HepG2 (cell line): ENCODE measurements around the gene EIF4E. TPM values are rescaled to one million over a fixed set of nuclear protein-coding genes. Genes with fewer than 3 reads are reported as not detected.

Experiments used
- ARHGAP35 ChIP-seq: sonication (generic); formaldehyde crosslinking; IDR thresholded peaks from 2 replicates; pipeline ENCODE4 v1.9.0; 2022; ENCODE audit warnings: mild to moderate bottlenecking, inconsistent platforms, moderate library complexity, missing genetic modification reagents, borderline replicate concordance
- DZIP1 ChIP-seq: sonication (generic); formaldehyde crosslinking; IDR thresholded peaks from 2 replicates; pipeline ENCODE4 v1.5.0; 2020; ENCODE audit warnings: mild to moderate bottlenecking, missing genetic modification reagents
- MIER2 ChIP-seq: IDR thresholded peaks from 2 replicates; pipeline ENCODE4 v1.6.1; 2016; ENCODE audit warnings: missing biosample characterization, missing genetic modification reagents
- PHF20 ChIP-seq: sonication (generic); formaldehyde crosslinking; IDR thresholded peaks from 2 replicates; pipeline ENCODE4 v1.5.0; 2020; ENCODE audit warnings: mild to moderate bottlenecking, missing genetic modification reagents
- RFXAP ChIP-seq: sonication (generic); formaldehyde crosslinking; IDR thresholded peaks from 2 replicates; pipeline ENCODE4 v1.4.0; 2020; ENCODE audit warnings: missing genetic modification reagents, borderline replicate concordance
- THAP11 ChIP-seq: IDR thresholded peaks from 2 replicates; pipeline ENCODE4 v1.6.1; 2016; ENCODE audit warnings: missing biosample characterization, missing genetic modification reagents
- ZNF253 ChIP-seq: sonication (generic); formaldehyde crosslinking; IDR thresholded peaks from 2 replicates; pipeline ENCODE4 v1.8.0; 2022; ENCODE audit warnings: mild to moderate bottlenecking, missing genetic modification reagents, borderline replicate concordance
- ZNF615 ChIP-seq: sonication (generic); formaldehyde crosslinking; IDR thresholded peaks from 2 replicates; pipeline ENCODE4 v1.5.0; 2020; ENCODE audit warnings: mild to moderate bottlenecking, missing genetic modification reagents, borderline replicate concordance
- polyA plus RNA-seq, 8 experiments: library from polyadenylated mRNA; depleted of rRNA in 3 of 8; stranded (reverse) in 7 of 8; unstranded in 1 of 8; fragments of >200 nt; fragmentation: Illumina TruSeq in 4 of 8; extraction: Trizol in 4 of 8; gene quantifications; 2 replicates each; pipeline versions ENCODE4 v1.2.1 to v1.2.3, GENCODE V29; 2011 to 2016; ENCODE audit warnings: low read depth in 4 of 8, missing spikeins in 1 of 8, mixed read lengths in 1 of 8; ENCODE audit not compliant: insufficient read depth in 1 of 8
- total RNA-seq, 5 experiments: library from RNA; depleted of rRNA; stranded (reverse); fragments of >200 nt; fragmentation: Illumina TruSeq; extraction: Trizol; gene quantifications; 2 replicates each; pipeline ENCODE4 v1.2.3, GENCODE V29; 2016; ENCODE audit warnings: low read depth in 1 of 5
- TF ChIP-seq, protein P1 (sequence below): sonication (generic); formaldehyde crosslinking; IDR thresholded peaks from 2 replicates; pipeline ENCODE4 v1.4.0; 2020; ENCODE audit warnings: mild to moderate bottlenecking, missing genetic modification reagents
- TF ChIP-seq, protein P2 (sequence below), 2 experiments: fragments of 450-650 bp in 1 of 2; sonication (generic) in 1 of 2; formaldehyde crosslinking in 1 of 2; IDR thresholded peaks; 2 replicates each; pipeline versions ENCODE4 v1.6.1 to v1.8.0; 2016 to 2022; ENCODE audit warnings: antibody characterized with exemption in 1 of 2, mild to moderate bottlenecking in 1 of 2, missing genetic modification reagents in 1 of 2

EIF4E gene
- total and polyA plus RNA-seq, 2 of the 13 experiments (the other 11 are each of a cell fraction or from before 2014, with no cell fraction given), result 50.8 to 194 TPM

- TF ChIP-seq PHF20 (CRISPR knock-in tag), result no peak
- TF ChIP-seq ZNF253 (CRISPR knock-in tag), result no peak
- TF ChIP-seq ZNF615, result no peak
- TF ChIP-seq, protein P1, sequence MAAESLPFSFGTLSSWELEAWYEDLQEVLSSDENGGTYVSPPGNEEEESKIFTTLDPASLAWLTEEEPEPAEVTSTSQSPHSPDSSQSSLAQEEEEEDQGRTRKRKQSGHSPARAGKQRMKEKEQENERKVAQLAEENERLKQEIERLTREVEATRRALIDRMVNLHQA (CRISPR knock-in tag), result no peak
- no peak for TF ChIP-seq MIER2
- no peak for TF ChIP-seq RFXAP
- no peak for TF ChIP-seq DZIP1 (CRISPR knock-in tag)
- TF ChIP-seq, protein P2, sequence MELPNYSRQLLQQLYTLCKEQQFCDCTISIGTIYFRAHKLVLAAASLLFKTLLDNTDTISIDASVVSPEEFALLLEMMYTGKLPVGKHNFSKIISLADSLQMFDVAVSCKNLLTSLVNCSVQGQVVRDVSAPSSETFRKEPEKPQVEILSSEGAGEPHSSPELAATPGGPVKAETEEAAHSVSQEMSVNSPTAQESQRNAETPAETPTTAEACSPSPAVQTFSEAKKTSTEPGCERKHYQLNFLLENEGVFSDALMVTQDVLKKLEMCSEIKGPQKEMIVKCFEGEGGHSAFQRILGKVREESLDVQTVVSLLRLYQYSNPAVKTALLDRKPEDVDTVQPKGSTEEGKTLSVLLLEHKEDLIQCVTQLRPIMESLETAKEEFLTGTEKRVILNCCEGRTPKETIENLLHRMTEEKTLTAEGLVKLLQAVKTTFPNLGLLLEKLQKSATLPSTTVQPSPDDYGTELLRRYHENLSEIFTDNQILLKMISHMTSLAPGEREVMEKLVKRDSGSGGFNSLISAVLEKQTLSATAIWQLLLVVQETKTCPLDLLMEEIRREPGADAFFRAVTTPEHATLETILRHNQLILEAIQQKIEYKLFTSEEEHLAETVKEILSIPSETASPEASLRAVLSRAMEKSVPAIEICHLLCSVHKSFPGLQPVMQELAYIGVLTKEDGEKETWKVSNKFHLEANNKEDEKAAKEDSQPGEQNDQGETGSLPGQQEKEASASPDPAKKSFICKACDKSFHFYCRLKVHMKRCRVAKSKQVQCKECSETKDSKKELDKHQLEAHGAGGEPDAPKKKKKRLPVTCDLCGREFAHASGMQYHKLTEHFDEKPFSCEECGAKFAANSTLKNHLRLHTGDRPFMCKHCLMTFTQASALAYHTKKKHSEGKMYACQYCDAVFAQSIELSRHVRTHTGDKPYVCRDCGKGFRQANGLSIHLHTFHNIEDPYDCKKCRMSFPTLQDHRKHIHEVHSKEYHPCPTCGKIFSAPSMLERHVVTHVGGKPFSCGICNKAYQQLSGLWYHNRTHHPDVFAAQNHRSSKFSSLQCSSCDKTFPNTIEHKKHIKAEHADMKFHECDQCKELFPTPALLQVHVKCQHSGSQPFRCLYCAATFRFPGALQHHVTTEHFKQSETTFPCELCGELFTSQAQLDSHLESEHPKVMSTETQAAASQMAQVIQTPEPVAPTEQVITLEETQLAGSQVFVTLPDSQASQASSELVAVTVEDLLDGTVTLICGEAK (IDR thresholded peaks at IDR 0.05), result no peak
- TF ChIP-seq, protein P2 (CRISPR knock-in tag; IDR thresholded peaks at IDR 0.05), result no peak
- TF ChIP-seq ARHGAP35, result no peak
- TF ChIP-seq THAP11 (CRISPR knock-in tag), result no peak
Observed at GRCh38 chr4:98976716-98977115, 47.8 kb upstream of the EIF4E start (continued).
